ENCODE measurements around the gene MXI1.

DNA sequence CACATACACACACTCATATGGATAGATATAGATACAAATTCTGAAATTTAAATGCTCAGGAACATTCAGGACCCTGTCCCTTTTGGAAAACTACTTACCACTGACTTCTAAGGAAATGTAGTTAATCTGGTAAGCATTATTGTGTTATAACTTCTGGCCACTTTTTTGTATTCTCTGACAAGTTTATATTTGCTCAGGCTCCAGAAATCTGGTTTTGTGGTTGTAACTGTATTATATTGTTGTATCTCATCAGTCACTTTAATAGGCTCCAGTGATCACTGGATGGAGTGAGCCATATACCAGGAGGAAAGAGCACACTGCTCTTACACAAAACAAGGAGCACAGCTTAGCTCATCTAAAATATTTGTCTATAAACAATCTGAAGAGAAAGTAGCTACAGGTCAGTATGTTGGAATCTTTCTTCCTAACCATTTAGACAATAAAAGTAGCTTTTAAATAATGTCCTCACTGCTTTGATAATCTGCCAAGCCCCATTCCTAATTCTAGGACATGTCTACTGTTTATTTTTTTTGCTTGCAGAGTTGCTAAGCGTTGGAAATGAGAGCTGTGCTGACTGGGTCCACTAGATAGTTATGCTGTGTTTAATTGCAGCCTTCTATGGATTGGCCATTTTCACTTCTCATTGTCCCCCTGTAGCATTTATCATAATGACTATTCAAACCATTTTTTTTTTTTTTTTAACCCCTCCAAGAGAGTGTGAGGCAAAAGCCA is 53.5 kb downstream of the MXI1 start:
- TF ChIP-seq CTCF (IDR thresholded peaks at IDR 0.05 in 8 of 11, conservative IDR thresholded peaks at IDR 0.05 in 3 of 11) (no peak), POLR2A (IDR thresholded peaks at IDR 0.05) (no peak), POLR2AphosphoS5 (IDR thresholded peaks at IDR 0.05) (no peak)
